ACC112 (cell line): ENCODE data around the gene ARMC3.
"Not testable (repeated sequence)": the region's sequence is repeated elsewhere in the genome, so short reads cannot be mapped to it uniquely, and the experiment has no call there.

Experiments used
- H2AFZ ChIP-seq: fragments of 200-600 bp; sonication (generic); one replicate; pipeline ENCODE4 v1.6.0; 2017; ENCODE audit warnings: antibody characterized with exemption, low read length; ENCODE audit not compliant: unreplicated experiment
- H3K27ac ChIP-seq: fragments of 200-600 bp; sonication (generic); 2 replicates; pipeline ENCODE4 v1.5.1; 2014; ENCODE audit warnings: low read depth, mild to moderate bottlenecking, antibody characterized with exemption, low read length, moderate library complexity
- H3K27me3 ChIP-seq: fragments of 200-600 bp; sonication (generic); 2 replicates; pipeline ENCODE4 v1.6.1; 2014; ENCODE audit warnings: mild to moderate bottlenecking, antibody characterized with exemption, low read length, moderate library complexity, mixed read lengths; ENCODE audit not compliant: insufficient read depth
- H3K36me3 ChIP-seq: fragments of 200-600 bp; sonication (generic); 2 replicates; pipeline ENCODE4 v1.6.1; 2016; ENCODE audit warnings: mild to moderate bottlenecking, antibody characterized with exemption, low read length, moderate library complexity, mixed read lengths; ENCODE audit not compliant: insufficient read depth
- H3K4me1 ChIP-seq: fragments of 200-600 bp; sonication (generic); one replicate; pipeline ENCODE4 v1.6.1; 2016; ENCODE audit warnings: low read length, mixed read lengths; ENCODE audit not compliant: insufficient read depth, unreplicated experiment, control insufficient read depth
- H3K4me3 ChIP-seq: fragments of 200-600 bp; sonication (generic); 2 replicates; pipeline ENCODE4 v1.5.1; 2014; ENCODE audit warnings: mild to moderate bottlenecking, low read depth, low read length
- H3K79me2 ChIP-seq: fragments of 200-600 bp; sonication (generic); one replicate; pipeline ENCODE4 v1.6.0; 2016; ENCODE audit warnings: low read length; ENCODE audit not compliant: control insufficient read depth, unreplicated experiment, insufficient read depth

Gene ARMC3

GRCh38 chr10:23063973-23064812 lies 136.3 kb downstream of the ARMC3 start:
- Histone ChIP-seq H3K27me3 (peaks cover 14% of the 10 kb centered on the region), H3K4me1 (peaks cover 5% of the 10 kb centered on the region), H3K36me3 (no peaks in the 10 kb centered on the region), H3K4me3 (no peak overlapping the region), H3K27ac (no peak overlapping the region), H3K79me2 (no peaks in the 10 kb centered on the region), H2AFZ (no peak overlapping the region)

- not testable (repeated sequence) for H3K4me1 ChIP-seq, H3K27ac ChIP-seq, H3K4me3 ChIP-seq, H2AFZ ChIP-seq, H3K79me2 ChIP-seq, H3K36me3 ChIP-seq
- peaks cover 11% of the 10 kb centered on the region; the same call in 1 of the 2 replicates for H3K27me3 ChIP-seq
Measured at GRCh38 chr10:23064813-23065114, 136.9 kb downstream of the ARMC3 start.

- H3K4me3 ChIP-seq, result no peak overlapping the region
- H3K79me2 ChIP-seq, result no peaks in the 10 kb centered on the region
- no peak overlapping the region for H3K27ac ChIP-seq
- H2AFZ ChIP-seq, result peak overlapping the region; percentile 31
- H3K4me1 ChIP-seq, result peaks cover 5% of the 10 kb centered on the region
- no peaks in the 10 kb centered on the region for H3K36me3 ChIP-seq
- H3K27me3 ChIP-seq, result peaks cover 9% of the 10 kb centered on the region; the same call in 1 of the 2 replicates
Measured at GRCh38 chr10:23065181-23065948, 137.5 kb downstream of the ARMC3 start.

- H3K4me3 ChIP-seq, result no peak overlapping the region
- H3K4me1 ChIP-seq, result peaks cover 5% of the 10 kb centered on the region
- no peak overlapping the region for H3K27ac ChIP-seq
- H3K36me3 ChIP-seq, result no peaks in the 10 kb centered on the region
- no peak overlapping the region for H2AFZ ChIP-seq
- H3K79me2 ChIP-seq, result no peaks in the 10 kb centered on the region
- no peaks in the 10 kb centered on the region for H3K27me3 ChIP-seq
Measured at GRCh38 chr10:23067337-23067736, 139.5 kb downstream of the ARMC3 start.

GRCh38 chr10:23067939-23068775 lies 140.3 kb downstream of the ARMC3 start:
- H3K27me3 ChIP-seq, result no peaks in the 10 kb centered on the region
- no peak overlapping the region for H2AFZ ChIP-seq
- no peaks in the 10 kb centered on the region for H3K36me3 ChIP-seq

GRCh38 chr10:23069019-23069815 lies 141.4 kb downstream of the ARMC3 start:
- Histone ChIP-seq H2AFZ (no peak overlapping the region), H3K27me3 (no peaks in the 10 kb centered on the region), H3K36me3 (no peaks in the 10 kb centered on the region), H3K79me2 (no peaks in the 10 kb centered on the region), H3K4me3 (no peak overlapping the region), H3K4me1 (peaks cover 5% of the 10 kb centered on the region), H3K27ac (no peak overlapping the region)

More at GRCh38 chr10:23067939-23068775, 140.3 kb downstream of the ARMC3 start:
- no peaks in the 10 kb centered on the region for H3K79me2 ChIP-seq
- H3K4me1 ChIP-seq, result peaks cover 5% of the 10 kb centered on the region
- no peak overlapping the region for H3K27ac ChIP-seq
- no peak overlapping the region for H3K4me3 ChIP-seq

- H3K4me1 ChIP-seq, H3K36me3 ChIP-seq, H2AFZ ChIP-seq, H3K4me3 ChIP-seq, H3K27ac ChIP-seq, H3K79me2 ChIP-seq, H3K27me3 ChIP-seq: not testable (repeated sequence)
Measured at GRCh38 chr10:23070092-23070912, 142.4 kb downstream of the ARMC3 start.

- H3K27me3 ChIP-seq, result no peaks in the 10 kb centered on the region
- H3K4me1 ChIP-seq, result peaks cover 2% of the 10 kb centered on the region
- H2AFZ ChIP-seq, result no peak overlapping the region
- H3K27ac ChIP-seq, result no peak overlapping the region
- H3K79me2 ChIP-seq, result no peaks in the 10 kb centered on the region
- H3K36me3 ChIP-seq, result no peaks in the 10 kb centered on the region
- no peak overlapping the region for H3K4me3 ChIP-seq
Measured at GRCh38 chr10:23070913-23071218, 143.0 kb downstream of the ARMC3 start.

- H3K36me3 ChIP-seq, result not testable (repeated sequence)
Measured at GRCh38 chr10:23072593-23072992, 144.7 kb downstream of the ARMC3 start.

More at GRCh38 chr10:23072593-23072992, 144.7 kb downstream of the ARMC3 start:
- not testable (repeated sequence) for H3K4me1 ChIP-seq, H2AFZ ChIP-seq, H3K27me3 ChIP-seq, H3K4me3 ChIP-seq, H3K27ac ChIP-seq, H3K79me2 ChIP-seq
